GM19397 (cell line): ENCODE measurements around the gene RASL12.
"Not testable (repeated sequence)": the region's sequence is repeated elsewhere in the genome, so short reads cannot be mapped to it uniquely, and the experiment has no call there.

ENCODE experiments used
- ATAC-seq: cut with Tn5 transposase; IDR thresholded peaks from one replicate; pipeline ENCODE4 v1.9.1; 2021; ENCODE audit warnings: mild to moderate bottlenecking, moderate library complexity; ENCODE audit not compliant: unreplicated experiment

Gene RASL12

DNA sequence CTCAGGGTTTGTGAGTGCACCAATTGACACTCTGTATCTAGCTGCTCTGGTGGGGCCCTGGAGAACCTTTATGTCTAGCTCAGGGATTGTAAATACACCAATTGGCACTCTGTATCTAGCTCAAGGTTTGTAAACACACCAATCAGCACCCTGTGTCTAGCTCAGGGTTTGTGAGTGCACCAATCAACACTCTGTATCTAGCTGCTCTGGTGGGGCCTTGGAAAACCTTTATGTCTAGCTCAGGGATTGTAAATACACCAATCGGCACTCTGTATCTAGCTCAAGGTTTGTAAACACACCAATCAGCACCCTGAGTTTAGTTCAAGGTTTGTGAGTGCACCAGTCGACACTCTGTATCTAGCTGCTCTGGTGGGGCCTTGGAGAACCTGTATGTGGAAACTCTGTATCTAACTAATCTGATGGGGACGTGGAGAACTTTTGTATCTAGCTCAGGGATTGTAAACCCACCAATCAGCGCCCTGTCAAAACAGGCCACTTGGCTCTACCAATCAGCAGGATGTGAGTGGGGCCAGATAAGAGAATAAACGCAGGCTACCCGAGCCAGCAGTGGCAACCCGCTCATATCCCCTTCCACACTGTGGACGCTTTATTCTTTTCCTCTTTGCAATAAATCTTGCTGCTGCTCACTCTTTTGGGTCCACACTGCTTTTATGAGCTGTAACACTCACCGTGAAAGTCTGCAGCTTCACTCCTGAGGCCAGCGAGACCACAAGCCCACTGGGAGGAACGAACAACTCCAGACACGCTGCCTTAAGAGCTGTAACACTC lies 8.0 kb upstream of the RASL12 start:
- not testable (repeated sequence) for ATAC-seq

DNA sequence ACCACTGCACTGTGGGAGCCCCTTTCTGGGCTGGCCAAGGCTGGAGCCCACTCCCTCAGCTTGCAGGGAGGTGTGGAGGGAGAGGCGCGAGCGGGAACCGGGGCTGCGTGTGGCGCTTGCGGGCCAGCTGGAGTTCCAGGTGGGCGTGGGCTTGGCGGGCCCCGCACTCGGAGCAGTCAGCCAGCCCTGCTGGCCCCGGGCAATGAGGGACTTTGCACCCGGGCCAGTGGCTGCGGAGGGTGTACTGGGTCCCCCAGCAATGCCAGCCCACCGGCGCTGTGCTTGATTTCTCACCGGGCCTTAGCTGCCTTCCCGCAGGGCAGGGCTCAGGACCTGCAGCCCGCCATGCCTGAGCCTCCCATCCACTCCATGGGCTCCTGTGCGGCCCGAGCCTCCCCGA lies 7.2 kb upstream of the RASL12 start:
- not testable (repeated sequence) for ATAC-seq

DNA sequence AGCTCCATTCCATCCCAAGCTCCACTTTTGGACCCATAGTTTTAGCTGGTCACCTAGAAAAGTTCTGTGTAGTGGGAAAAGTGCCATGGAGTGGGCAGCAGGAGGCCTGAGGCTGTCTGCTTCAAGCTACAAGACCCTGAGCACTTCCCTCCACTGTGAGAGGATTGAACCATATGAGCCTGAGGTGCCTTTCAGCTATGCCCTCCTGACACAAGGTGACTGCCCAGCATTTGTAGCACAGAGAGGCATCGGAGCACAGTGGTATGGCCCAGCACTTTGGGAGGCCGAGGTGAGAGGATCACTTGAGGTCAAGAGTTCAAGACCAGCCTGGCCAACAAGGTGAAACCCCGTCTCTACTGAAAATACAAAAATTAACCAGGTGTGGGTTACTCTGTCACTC lies 4.8 kb upstream of the RASL12 start:
- ATAC-seq: no peak

DNA sequence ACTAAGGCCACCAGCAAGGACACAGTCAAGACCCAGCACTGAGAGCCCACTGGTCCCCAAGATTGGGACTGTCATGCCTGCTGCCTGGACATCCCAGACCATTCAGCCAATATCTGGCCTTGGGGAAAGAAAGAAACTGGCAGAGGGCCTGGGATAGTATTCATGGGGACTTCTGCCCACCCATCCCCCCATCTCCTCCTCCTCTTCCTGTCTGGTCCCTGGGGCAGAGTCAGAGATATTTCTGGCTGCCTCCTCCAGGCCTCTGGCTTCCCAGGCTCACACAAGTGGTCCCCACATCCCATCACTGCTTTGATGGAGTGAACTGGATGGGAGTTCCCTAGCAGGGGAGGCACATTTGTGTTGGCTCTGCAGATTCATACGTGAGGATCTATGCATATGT lies 4.2 kb upstream of the RASL12 start:
- ATAC-seq: no peak

DNA sequence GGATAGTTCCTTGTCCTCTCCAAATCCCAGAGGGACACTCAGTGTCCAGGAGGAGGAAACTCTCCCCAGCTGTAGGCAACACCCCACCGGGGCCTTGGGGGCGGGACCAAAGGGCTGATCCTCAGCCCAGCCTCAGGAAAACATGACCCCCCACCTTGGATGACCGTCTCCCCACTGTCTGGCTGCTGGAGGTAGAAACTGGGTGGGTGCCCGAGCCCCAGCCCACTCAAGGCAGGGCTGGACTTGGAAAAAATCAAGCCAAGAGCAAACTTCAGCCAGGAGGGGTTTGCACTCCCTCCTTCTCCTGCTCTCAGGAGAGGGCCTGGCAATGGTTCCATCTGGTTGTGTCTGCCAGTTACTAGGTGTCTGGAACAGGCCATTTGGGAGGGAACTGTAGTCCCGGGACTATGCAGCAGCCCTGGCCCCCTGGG lies 3.6 kb upstream of the RASL12 start:
- ATAC-seq: no peak

DNA sequence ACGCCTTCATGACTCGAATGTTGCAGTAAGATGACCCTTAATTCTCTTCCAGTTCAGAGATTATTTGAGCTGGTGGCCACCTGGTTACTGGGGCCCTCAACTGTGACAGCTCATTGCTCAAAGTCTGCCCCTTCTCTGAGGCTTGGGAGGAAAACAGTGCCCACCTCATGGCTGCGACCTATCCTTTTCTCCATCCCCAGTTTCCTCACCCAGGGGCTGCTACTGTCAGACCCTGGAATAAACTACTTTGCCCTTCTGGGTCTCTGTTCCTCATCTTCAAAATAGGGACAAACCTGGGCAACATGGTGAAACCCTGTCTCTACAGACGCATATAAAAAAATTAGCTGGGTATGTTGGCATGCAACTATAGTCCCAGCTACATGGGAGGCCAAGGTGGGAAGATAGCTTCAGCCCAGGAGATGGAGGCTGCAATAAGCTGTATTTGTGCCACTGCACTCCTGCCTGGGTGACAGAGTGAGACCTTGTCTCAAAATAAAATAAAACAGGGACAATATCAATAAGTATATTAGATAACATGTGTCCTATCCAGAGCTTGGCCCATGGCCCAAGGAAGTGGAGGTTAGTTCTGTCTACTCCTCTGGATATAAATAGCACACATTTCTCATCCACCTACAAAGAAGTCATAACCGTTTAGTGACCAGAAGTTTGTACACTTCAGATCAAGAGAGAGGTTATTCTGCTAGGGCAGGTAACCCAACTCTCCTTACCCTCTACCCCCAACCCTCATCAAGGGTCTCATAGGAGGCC lies 2.2 kb upstream of the RASL12 start:
- ATAC-seq: no peak

DNA sequence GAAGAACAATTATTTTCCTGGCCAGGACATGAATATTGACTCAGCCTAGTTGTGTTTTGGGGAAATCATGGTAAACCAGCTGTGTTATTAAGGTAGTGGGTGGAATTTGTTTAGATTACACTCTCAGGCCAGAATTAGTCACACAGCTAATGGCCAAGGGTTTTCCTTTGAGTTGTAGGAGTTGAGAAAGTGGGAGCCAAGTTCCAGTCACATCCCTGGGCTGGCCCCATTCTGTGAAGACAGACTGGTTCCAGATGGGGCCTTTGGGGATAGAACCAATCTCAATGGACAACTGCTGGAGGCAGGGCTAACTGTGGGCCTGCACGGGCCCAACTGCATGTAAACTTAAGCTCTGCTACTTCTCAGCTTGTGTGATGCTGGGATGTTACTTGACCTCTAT lies 1.4 kb upstream of the RASL12 start:
- ATAC-seq: no peak

DNA sequence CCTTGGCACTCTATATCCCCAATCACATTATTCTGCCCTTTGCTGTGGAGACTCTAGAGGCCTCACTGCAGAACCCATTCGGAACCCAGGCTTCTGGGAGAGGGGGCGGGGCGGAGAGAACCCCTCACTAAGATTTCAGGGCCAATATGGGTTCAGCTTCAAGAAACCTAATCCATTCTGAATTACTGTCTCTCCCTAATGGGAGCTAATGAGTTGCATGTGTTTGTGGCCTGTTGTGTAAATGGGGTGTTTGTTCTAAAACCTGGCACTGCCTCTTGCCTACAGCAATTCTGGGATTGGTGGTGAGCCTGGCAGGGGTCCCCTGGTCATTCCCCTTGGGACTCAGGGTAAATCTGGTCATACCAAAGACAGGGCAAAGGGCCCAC lies 605 bp upstream of the RASL12 start:
- no peak for ATAC-seq

DNA sequence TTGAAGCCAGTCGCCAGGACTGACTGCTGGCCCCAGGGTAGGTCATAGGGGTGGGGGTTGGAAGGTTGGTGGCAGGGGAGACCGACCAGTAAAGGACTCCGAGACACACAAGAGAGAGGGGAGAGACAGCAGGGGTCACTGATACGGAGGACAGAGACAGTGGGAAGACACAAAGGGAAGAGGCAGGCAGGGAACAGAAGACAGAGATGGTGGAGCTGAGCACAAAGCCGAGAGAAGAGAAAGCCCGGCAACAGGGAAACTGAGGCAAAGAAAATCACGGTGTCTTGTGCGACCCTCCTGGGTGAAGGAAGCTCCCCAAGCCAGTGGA lies 510 bp downstream of the RASL12 start:
- ATAC-seq: no peak

DNA sequence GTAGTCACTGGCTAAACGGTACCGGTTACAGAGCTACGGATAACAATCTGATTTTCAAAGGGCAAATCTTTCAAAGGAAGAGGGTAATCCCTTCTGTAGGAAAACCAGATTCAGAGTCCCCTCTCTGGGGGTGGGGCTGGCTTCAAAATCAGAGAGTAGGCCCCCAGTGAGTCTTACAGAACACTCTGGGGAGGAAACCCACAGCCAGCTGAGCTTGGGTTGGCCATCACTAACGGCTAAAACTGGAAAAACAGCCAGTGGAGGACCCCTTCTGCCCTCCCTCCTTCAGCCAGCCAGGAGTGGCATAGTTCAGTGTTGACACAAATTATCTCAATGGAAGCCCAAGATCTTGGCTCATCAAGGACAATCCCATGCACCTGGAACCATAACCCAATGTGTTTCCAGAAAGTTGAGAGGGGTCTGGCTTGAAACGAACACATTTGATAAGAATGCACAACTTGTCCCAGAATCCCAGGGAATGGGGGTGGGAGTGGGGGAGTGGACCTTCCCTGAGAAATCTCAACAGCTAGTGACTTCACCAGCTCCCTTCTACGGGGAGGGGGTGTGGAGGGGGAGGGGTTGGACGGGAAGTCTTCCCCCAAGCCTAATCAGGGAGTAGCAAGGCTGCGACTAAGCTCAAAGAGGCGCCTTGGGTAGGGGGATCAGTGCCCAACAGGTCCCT lies 1.0 kb downstream of the RASL12 start:
- ATAC-seq: no peak

DNA sequence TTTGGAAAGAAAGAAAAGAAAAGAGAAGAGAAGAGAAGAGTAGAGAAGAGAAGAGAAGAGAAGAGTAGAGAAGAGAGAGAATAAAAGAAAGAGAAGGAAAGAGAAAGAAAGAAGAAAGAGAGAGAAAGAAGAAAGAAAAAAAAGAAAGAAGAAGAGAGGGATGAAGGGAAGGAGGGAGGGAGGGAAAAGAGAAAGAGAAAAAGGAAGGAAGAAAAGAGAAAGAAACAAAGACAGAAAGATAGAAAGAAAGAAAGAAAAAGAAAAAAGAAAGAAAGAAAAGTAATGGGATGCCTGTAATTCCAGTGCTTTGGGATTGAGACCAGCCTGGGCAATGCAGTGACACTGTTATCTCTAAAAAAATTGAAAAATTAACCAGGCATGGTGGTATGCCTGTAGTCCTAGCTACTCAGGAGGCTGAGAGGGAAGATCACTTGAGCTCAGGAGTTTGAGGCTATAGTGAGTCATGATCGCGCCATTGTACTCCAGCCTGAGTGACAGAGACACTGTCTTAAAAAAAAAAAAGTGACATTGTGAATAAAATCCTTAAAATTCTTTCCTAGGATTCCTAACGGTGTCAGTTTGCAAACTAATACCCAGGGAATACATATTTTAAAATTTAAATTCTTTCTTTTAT lies 1.7 kb downstream of the RASL12 start:
- no peak for ATAC-seq

DNA sequence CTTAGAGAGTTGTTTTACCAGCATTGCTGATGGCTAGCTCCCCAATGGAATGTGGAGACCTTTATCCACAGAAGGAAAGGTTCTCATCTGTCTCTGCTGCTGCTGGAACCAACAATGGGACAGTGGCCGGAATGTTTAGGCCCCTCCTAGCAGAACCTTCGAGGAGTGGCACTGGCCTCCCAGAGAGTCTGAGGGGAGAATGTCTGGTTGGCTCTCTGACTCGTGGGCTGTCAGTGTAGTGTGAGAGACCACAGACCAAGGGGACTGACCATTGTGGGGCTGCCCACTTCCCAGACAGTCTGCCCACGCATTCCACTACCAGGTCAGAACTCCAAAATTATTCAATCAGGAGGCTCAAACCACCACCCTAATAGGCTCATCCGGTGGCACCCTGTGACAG lies 5.1 kb downstream of the RASL12 start:
- no peak for ATAC-seq

DNA sequence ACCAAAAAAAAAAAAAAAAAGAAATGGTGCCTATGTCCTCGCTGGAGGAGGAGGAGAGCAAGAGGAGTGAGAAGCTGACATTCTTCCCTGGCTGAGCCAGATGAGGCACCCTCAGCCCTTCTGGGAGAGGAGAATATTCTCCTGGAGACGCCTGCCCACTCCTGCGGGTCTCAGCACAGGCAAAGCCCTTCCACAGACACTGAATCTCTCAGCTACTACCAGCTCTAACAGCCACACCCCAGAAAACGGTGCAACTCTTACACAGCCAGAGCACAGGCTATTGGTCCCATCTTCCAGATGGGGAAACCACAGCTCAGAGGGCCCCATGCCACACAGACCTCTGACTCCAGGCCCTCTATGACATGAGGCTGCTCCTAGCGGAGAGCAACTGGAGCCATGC lies 5.7 kb downstream of the RASL12 start:
- no peak for ATAC-seq

DNA sequence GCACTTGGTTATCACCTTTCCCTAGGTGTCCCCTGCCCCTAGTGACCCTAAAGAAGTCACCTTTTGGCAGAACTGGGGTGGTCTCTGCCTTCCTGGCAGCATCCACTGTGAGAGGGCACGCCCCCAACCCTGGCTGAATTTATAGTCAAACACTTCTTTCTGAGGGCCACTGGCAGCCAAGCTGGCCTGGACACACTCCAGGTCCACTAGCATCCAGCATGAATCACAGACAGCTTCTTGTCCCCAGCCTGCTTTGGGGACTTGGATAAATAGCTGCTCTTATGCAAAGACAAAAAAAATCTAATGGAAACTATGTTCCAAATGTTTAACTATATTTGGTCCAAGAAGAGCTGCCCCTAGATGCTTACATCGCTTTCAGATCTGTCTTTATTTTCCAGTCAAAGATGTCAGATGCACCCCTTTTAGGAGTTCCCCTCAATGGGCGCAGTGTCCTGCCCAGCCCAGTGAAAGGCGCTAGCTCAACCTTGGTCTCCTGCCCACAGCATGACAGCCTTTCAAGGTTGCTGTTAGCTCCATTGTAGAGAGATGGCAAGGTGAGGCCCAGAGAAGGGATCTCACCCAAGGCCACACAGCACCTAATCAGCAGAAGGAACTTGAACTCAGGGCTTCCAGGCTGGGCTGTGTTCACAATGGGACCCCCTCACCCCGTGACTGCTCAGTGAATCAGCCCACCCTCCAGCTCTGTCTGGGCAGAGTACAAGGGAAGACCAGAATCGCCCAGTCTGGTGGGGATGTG lies 7.0 kb downstream of the RASL12 start:
- ATAC-seq: no peak

DNA sequence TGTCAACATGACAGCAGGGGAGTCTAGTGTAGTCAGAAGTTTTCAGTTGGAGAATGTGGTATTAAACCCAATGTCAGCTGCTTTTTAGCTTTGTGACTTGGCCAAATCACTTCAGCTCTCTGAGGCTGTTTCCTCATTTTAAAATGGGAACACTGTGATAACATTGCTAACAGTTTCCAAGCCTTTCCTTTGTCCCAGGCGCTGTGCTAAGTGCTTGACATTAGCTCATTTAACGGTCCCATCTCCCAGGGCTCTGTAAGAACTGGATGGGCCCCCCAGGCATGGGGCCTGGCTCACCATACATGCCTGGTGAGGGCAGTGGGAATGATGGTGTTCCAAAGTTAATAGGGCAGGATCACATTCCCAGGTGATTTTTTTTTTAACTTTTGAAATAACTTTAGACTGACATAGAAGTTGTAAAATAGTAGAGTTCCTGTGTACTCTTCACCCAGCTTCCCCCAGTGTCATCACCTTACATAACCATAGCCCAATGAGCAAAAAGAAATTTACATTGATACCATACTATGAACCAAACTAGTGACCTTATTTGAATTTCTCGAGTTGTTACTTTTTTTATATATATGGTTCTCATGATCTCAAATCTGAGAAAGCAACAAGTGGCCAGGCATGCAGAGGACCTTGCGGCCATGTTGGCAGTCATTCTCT lies 7.7 kb downstream of the RASL12 start:
- no peak for ATAC-seq

DNA sequence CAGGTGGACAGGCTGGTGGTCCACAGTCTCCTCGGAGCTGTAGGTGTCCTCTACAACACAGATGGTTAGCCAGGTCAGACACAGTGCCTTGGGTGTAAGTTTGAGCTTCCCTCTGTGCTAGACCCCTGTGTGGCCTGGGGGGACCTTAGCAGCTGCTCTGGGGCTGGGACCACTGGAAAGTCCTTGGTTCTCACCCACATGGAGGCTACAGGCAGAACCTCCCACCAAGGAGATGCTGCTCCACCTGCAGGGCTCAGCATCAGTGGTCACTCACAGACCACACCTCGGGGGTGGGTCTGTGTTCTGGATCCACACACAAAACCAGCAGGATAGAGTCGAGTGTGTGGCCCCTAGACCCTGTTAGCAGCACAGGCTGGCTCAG lies 8.4 kb downstream of the RASL12 start:
- ATAC-seq: no peak

DNA sequence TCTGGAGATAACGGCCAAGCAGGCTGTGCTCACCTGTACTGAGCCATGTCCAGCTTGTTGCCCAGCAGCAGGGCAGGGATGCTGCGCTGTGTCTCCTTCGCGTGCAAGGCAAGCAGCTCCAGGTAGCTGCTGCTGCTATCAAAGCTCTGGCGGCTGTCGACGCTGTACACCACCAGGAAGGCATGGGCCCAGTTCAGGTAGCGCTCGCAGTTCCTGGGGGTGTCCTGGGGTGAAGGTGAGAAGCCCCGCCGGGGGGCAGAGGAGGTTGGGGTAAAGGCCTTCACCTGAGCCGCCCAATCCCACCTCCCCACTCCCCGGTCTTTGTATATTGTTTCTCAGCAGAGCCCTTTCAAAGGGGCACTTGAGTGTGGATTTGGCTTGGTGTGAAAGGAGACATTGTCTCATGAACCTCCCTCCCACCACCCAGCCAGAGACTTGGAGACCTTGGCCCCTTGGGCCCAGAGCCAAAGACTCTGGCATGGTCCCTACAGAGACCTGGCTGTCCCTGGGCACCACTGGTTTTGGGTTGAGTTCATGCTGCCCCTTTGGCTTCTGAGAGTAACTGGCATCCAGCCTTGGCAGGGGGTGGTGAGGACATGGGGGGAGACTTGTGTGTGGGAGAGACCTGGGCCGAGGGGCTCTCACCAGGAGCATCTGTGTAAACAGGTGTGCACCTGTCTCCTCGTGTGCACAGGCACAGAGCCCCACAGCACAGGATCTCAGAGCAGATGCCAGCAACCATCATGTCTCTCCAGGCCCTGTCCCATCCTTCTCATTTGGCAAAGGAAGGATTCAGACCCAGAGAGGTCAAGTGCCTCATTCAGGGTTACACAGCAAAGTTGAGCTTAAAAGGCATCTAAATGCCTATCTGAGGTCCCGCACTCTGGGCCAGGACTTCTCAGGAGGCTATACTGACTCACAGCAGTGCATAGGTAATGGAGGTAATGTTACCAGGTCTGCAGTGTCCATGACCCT lies 9.1 kb downstream of the RASL12 start:
- no peak for ATAC-seq

DNA sequence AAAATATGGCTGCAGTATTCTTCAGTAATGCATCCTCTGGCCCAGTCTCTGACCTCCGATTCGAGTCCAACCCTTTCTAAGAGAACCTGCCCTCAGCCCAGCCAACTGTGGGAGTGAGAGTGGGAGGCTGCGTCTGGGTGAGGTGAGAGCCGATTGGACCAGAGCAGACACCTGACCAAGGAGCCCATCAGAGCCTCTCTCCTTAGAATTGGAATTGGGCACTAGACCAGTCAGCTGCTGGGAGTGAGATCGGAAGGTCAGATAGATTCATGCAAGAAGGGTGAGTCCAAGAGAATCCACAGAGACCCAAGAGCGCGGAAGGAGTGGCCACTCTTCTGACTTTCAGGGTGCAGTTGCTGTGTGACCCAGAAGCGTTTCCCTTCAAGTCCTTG lies 10.2 kb downstream of the RASL12 start:
- no peak for ATAC-seq

DNA sequence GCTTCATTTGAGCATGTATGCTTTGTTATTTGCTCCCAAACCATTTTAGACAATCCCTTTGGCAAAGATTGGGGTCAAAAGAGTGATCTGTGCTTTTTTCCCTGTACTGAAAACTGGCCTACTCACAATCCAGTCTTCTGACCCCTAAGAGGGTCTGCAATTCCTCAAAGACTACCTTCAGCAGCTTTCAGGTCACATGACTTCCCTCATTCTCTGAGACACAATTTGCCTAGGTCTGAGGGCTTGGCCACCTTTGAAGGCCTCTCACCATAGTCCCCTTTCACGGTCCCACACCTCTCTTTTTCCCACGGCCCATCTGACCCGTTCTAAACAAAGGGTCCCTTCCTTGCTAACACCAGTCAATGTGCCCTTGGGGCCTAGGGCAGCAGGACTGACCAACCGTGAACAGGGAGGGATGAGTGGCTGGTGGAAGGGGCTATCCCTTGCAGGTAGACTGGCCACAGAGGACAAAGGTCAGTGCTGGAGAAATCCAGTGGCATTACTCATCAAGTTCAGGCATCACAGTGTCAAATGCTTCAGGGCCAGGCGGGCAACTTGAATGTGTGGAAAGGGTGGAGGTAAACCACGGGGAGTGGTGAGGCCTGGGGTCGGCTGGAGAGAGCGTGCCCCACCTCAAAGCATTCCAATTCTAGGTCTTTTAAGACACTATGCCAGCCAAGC lies 10.8 kb downstream of the RASL12 start:
- no peak for ATAC-seq
